HepG2 (cell line): ENCODE results near the gene ZNF578. TPM values are rescaled to one million over a fixed set of nuclear protein-coding genes. Genes with fewer than 3 reads are reported as not detected.
A peak's percentile ranks its signal among the peaks of the same experiment; 100 is the strongest.

Source experiments
- ATF7-NPFF ChIP-seq: sonication (generic); formaldehyde crosslinking; IDR thresholded peaks from 2 replicates; pipeline ENCODE4 v1.8.1; 2023; ENCODE audit warnings: mild to moderate bottlenecking, low read depth, missing genetic modification reagents, moderate library complexity
- BRCA1 ChIP-seq: sonication (generic); formaldehyde crosslinking; IDR thresholded peaks from 2 replicates; pipeline ENCODE4 v1.4.0; 2020; ENCODE audit warnings: missing genetic modification reagents
- DR1 ChIP-seq: sonication (generic); formaldehyde crosslinking; IDR thresholded peaks from 2 replicates; pipeline ENCODE4 v1.8.0; 2021; ENCODE audit warnings: mild to moderate bottlenecking, missing genetic modification reagents, inconsistent platforms
- FOSL2 ChIP-seq: sonication (generic); formaldehyde crosslinking; IDR thresholded peaks from 2 replicates; pipeline ENCODE4 v1.4.0; 2020; ENCODE audit warnings: missing genetic modification reagents
- GTF3A ChIP-seq: sonication (generic); formaldehyde crosslinking; conservative IDR thresholded peaks from 2 replicates; pipeline ENCODE4 v1.4.0; 2020; ENCODE audit warnings: mild to moderate bottlenecking, missing genetic modification reagents
- HNRNPLL ChIP-seq: fragments of 200-400 bp; formaldehyde crosslinking; IDR thresholded peaks from 2 replicates; pipeline ENCODE4 v1.6.1; 2017; ENCODE audit warnings: mild to moderate bottlenecking, low read depth, low read length; ENCODE audit not compliant: poor library complexity, severe bottlenecking
- PAWR ChIP-seq: sonication (generic); formaldehyde crosslinking; IDR thresholded peaks from 2 replicates; pipeline ENCODE4 v1.4.0; 2020; ENCODE audit warnings: missing genetic modification reagents, mild to moderate bottlenecking, borderline replicate concordance
- POGZ ChIP-seq: sonication (generic); formaldehyde crosslinking; IDR thresholded peaks from 2 replicates; pipeline ENCODE4 v1.4.0; 2020; ENCODE audit warnings: mild to moderate bottlenecking, missing genetic modification reagents
- TCF12 ChIP-seq, 2 experiments: fragments of 450-650 bp in 1 of 2; sonication (generic) in 1 of 2; formaldehyde crosslinking in 1 of 2; IDR thresholded peaks; 2 replicates each; pipeline versions ENCODE4 v1.6.1 to v1.8.0; 2017 to 2022; ENCODE audit warnings: antibody characterized with exemption in 1 of 2, mild to moderate bottlenecking in 1 of 2, missing genetic modification reagents in 1 of 2, moderate library complexity in 1 of 2
- TFDP1 ChIP-seq: IDR thresholded peaks from 2 replicates; pipeline ENCODE4 v1.6.1; 2016; ENCODE audit warnings: missing compliant biosample characterization, missing genetic modification reagents, borderline replicate concordance
- ZFP82 ChIP-seq: sonication (generic); formaldehyde crosslinking; IDR thresholded peaks from 2 replicates; pipeline ENCODE4 v1.5.1; 2020; ENCODE audit warnings: mild to moderate bottlenecking, missing genetic modification reagents, borderline replicate concordance
- ZNF136 ChIP-seq: sonication (generic); formaldehyde crosslinking; IDR thresholded peaks from 2 replicates; pipeline ENCODE4 v1.8.1; 2022; ENCODE audit warnings: low read depth, mild to moderate bottlenecking, moderate library complexity, missing genetic modification reagents
- ZNF724P ChIP-seq: sonication (generic); formaldehyde crosslinking; IDR thresholded peaks from 2 replicates; pipeline ENCODE4 v1.8.0; 2022; ENCODE audit warnings: missing genetic modification reagents, borderline replicate concordance
- polyA plus RNA-seq, 8 experiments: library from polyadenylated mRNA; depleted of rRNA in 3 of 8; stranded (reverse) in 7 of 8; unstranded in 1 of 8; fragments of >200 nt; fragmentation: Illumina TruSeq in 4 of 8; extraction: Trizol in 4 of 8; gene quantifications; 2 replicates each; pipeline versions ENCODE4 v1.2.1 to v1.2.3, GENCODE V29; 2011 to 2016; ENCODE audit warnings: low read depth in 4 of 8, missing spikeins in 1 of 8, mixed read lengths in 1 of 8; ENCODE audit not compliant: insufficient read depth in 1 of 8
- total RNA-seq, 5 experiments: library from RNA; depleted of rRNA; stranded (reverse); fragments of >200 nt; fragmentation: Illumina TruSeq; extraction: Trizol; gene quantifications; 2 replicates each; pipeline ENCODE4 v1.2.3, GENCODE V29; 2016; ENCODE audit warnings: low read depth in 1 of 5
- TF ChIP-seq, protein P1 (sequence below): sonication (generic); formaldehyde crosslinking; IDR thresholded peaks from 2 replicates; pipeline ENCODE4 v1.8.0; 2022; ENCODE audit warnings: mild to moderate bottlenecking, missing genetic modification reagents; ENCODE audit not compliant: insufficient replicate concordance
- TF ChIP-seq, protein P2 (sequence below): sonication (generic); formaldehyde crosslinking; IDR thresholded peaks from 2 replicates; pipeline ENCODE4 v1.4.0; 2020; ENCODE audit warnings: missing genetic modification reagents, borderline replicate concordance
- TF ChIP-seq, protein P3 (sequence below): sonication (generic); formaldehyde crosslinking; IDR thresholded peaks from 2 replicates; pipeline ENCODE4 v1.4.0; 2020; ENCODE audit warnings: mild to moderate bottlenecking, missing genetic modification reagents
- TF ChIP-seq, protein P4 (sequence below): sonication (generic); formaldehyde crosslinking; IDR thresholded peaks from 2 replicates; pipeline ENCODE4 v1.5.1; 2020; ENCODE audit warnings: missing genetic modification reagents, mild to moderate bottlenecking, borderline replicate concordance
- TF ChIP-seq, protein P5 (sequence below): sonication (generic); formaldehyde crosslinking; IDR thresholded peaks from 2 replicates; pipeline ENCODE4 v1.5.0; 2020; ENCODE audit warnings: missing genetic modification reagents, mild to moderate bottlenecking, borderline replicate concordance

The ZNF578 gene
- total and polyA plus RNA-seq, 2 of the 13 experiments (the other 11 are each of a cell fraction or from before 2014, with no cell fraction given): not detected

GRCh38 chr19:52527134-52527955 is 74.0 kb downstream of the ZNF578 start, which contains the start of gene ZNF808 (continued):
- TF ChIP-seq, protein P1, sequence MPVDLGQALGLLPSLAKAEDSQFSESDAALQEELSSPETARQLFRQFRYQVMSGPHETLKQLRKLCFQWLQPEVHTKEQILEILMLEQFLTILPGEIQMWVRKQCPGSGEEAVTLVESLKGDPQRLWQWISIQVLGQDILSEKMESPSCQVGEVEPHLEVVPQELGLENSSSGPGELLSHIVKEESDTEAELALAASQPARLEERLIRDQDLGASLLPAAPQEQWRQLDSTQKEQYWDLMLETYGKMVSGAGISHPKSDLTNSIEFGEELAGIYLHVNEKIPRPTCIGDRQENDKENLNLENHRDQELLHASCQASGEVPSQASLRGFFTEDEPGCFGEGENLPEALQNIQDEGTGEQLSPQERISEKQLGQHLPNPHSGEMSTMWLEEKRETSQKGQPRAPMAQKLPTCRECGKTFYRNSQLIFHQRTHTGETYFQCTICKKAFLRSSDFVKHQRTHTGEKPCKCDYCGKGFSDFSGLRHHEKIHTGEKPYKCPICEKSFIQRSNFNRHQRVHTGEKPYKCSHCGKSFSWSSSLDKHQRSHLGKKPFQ: no peak
- TF ChIP-seq ATF7-NPFF (no peak), BRCA1 (CRISPR knock-in tag) (no peak), TFDP1 (peak; percentile 31; the same call in 1 of the 2 replicates), ZNF724P (CRISPR knock-in tag) (no peak), FOSL2 (CRISPR knock-in tag) (0 out of 2 replicates have a peak, but pooled peaks have one; percentile 21), GTF3A (CRISPR knock-in tag) (no peak), HNRNPLL (peak; percentile 3), ZNF136 (CRISPR knock-in tag) (no peak), POGZ (CRISPR knock-in tag) (no peak), PAWR (CRISPR knock-in tag) (no peak), TCF12 (IDR thresholded peaks at IDR 0.05) (no peak), TCF12 (CRISPR knock-in tag; IDR thresholded peaks at IDR 0.05) (no peak), ZFP82 (no peak), DR1 (CRISPR knock-in tag) (no peak; the same call in 1 of the 2 replicates)
- TF ChIP-seq, protein P2, sequence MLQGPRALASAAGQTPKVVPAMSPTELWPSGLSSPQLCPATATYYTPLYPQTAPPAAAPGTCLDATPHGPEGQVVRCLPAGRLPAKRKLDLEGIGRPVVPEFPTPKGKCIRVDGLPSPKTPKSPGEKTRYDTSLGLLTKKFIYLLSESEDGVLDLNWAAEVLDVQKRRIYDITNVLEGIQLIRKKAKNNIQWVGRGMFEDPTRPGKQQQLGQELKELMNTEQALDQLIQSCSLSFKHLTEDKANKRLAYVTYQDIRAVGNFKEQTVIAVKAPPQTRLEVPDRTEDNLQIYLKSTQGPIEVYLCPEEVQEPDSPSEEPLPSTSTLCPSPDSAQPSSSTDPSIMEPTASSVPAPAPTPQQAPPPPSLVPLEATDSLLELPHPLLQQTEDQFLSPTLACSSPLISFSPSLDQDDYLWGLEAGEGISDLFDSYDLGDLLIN (CRISPR knock-in tag): no peak
- TF ChIP-seq, protein P3, sequence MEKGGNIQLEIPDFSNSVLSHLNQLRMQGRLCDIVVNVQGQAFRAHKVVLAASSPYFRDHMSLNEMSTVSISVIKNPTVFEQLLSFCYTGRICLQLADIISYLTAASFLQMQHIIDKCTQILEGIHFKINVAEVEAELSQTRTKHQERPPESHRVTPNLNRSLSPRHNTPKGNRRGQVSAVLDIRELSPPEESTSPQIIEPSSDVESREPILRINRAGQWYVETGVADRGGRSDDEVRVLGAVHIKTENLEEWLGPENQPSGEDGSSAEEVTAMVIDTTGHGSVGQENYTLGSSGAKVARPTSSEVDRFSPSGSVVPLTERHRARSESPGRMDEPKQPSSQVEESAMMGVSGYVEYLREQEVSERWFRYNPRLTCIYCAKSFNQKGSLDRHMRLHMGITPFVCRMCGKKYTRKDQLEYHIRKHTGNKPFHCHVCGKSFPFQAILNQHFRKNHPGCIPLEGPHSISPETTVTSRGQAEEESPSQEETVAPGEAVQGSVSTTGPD (CRISPR knock-in tag): no peak
- TF ChIP-seq, protein P4, sequence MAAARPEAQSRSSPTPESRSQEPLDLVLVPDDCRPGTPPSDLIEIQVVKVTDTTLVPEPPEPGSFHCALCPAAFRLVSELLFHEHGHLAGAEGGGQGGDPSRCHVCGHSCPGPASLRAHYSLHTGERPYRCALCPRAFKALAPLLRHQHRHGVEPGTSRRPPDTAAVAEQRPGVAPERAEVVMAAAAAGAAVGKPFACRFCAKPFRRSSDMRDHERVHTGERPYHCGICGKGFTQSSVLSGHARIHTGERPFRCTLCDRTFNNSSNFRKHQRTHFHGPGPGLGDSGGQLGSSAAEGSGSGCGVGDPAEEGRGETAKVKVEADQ (CRISPR knock-in tag): no peak
- TF ChIP-seq, protein P5, sequence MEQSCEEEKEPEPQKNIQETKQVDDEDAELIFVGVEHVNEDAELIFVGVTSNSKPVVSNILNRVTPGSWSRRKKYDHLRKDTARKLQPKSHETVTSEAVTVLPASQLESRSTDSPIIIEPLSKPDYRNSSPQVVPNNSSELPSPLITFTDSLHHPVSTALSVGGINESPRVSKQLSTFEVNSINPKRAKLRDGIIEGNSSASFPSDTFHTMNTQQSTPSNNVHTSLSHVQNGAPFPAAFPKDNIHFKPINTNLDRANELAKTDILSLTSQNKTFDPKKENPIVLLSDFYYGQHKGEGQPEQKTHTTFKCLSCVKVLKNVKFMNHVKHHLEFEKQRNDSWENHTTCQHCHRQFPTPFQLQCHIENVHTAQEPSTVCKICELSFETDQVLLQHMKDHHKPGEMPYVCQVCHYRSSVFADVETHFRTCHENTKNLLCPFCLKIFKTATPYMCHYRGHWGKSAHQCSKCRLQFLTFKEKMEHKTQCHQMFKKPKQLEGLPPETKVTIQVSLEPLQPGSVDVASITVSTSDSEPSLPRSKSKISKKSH (CRISPR knock-in tag): no peak; the same call in 1 of the 2 replicates
